ENCODE results near the gene BLOC1S1.
A peak's percentile ranks its signal among the peaks of the same experiment; 100 is the strongest.

Gene BLOC1S1

GRCh38 chr12:55720071-55720564 lies 4.3 kb downstream of the BLOC1S1 start, which contains the start of gene RDH5:
Gene RDH5 (plus strand): TSS chr12:55720393. CDS start chr12:55721185, 792 bp downstream.
- H3K27me3 ChIP-seq (ENCODE audit: insufficient read depth, low read length, poor library complexity): no peaks in the 10 kb centered on the region
- peaks cover 51% of the 10 kb centered on the region for H3K36me3 ChIP-seq (ENCODE audit: insufficient read depth, low read length)
- DNase-seq (no peak), ATAC-seq (ENCODE audit: insufficient read depth, low read depth) (no peak)
- no peak within 1 kb of the TSS for H3K9ac ChIP-seq (ENCODE audit: low read depth, low read length)
- H3K4me2 ChIP-seq (ENCODE audit: insufficient read depth, low read length): no peak within 1 kb of the TSS
- H4K20me1 ChIP-seq (ENCODE audit: insufficient read depth, low read length): no peaks in the 10 kb centered on the region; the same call in 1 of the 2 replicates
- H3K79me2 ChIP-seq (ENCODE audit: insufficient read depth, low read length): peaks cover 24% of the 10 kb centered on the region
- no peak within 1 kb of the TSS for H3K4me3 ChIP-seq (ENCODE audit: low read depth in 1 of 2, low read length in 2 of 2)
- no peak within 1 kb of the TSS for H2AFZ ChIP-seq (ENCODE audit: low read depth, low read length)
- no peak within 1 kb of the TSS for H3K27ac ChIP-seq (ENCODE audit: low read length)
- peaks cover 29% of the 10 kb centered on the region for H3K4me1 ChIP-seq (ENCODE audit: insufficient read depth, low read length)
- H3K9me3 ChIP-seq (ENCODE audit: insufficient read depth, low read length, severe bottlenecking): no peaks in the 10 kb centered on the region
- TF ChIP-seq EZH2 (IDR thresholded peaks at IDR 0.05; ENCODE audit: borderline replicate concordance, low read depth, low read length, severe bottlenecking) (no peak), CTCF (IDR thresholded peaks at IDR 0.05; ENCODE audit: borderline replicate concordance, extremely low read depth, low read length, poor library complexity, severe bottlenecking) (no peak)

DNA sequence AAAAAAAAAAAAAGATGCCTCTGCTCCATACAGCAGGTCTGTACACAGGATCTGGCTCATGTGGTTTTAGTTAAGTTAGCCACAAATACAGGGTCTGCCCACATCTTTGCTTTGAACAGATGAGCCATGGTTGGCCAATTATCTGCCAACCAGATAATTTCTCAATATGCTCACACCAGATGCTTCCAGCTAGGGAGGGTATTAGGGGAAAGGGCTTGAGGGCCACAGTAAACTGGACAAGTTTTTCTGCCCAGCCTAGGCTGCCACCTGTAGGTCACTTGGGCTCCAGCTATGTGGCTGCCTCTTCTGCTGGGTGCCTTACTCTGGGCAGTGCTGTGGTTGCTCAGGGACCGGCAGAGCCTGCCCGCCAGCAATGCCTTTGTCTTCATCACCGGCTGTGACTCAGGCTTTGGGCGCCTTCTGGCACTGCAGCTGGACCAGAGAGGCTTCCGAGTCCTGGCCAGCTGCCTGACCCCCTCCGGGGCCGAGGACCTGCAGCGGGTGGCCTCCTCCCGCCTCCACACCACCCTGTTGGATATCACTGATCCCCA lies 5.1 kb downstream of the BLOC1S1 start:
- H3K4me3 ChIP-seq (ENCODE audit: low read depth in 1 of 2, low read length in 2 of 2): no peak overlapping the region
- H4K20me1 ChIP-seq (ENCODE audit: insufficient read depth, low read length): no peaks in the 10 kb centered on the region; the same call in 1 of the 2 replicates
- DNase-seq (no peak), ATAC-seq (ENCODE audit: insufficient read depth, low read depth) (no peak)
- H3K9me3 ChIP-seq (ENCODE audit: insufficient read depth, low read length, severe bottlenecking): no peaks in the 10 kb centered on the region
- H3K27me3 ChIP-seq (ENCODE audit: insufficient read depth, low read length, poor library complexity): no peaks in the 10 kb centered on the region
- H3K9ac ChIP-seq (ENCODE audit: low read depth, low read length): no peak overlapping the region
- peaks cover 59% of the 10 kb centered on the region for H3K36me3 ChIP-seq (ENCODE audit: insufficient read depth, low read length)
- H2AFZ ChIP-seq (ENCODE audit: low read depth, low read length): no peak overlapping the region
- peaks cover 24% of the 10 kb centered on the region for H3K79me2 ChIP-seq (ENCODE audit: insufficient read depth, low read length)
- H3K27ac ChIP-seq (ENCODE audit: low read length): no peak overlapping the region
- no peak overlapping the region for H3K4me2 ChIP-seq (ENCODE audit: insufficient read depth, low read length)
- no peak for TF ChIP-seq EZH2 (IDR thresholded peaks at IDR 0.05; ENCODE audit: borderline replicate concordance, low read depth, low read length, severe bottlenecking)
- TF ChIP-seq CTCF (IDR thresholded peaks at IDR 0.05; ENCODE audit: borderline replicate concordance, extremely low read depth, low read length, poor library complexity, severe bottlenecking): peak; percentile 11
- peaks cover 22% of the 10 kb centered on the region for H3K4me1 ChIP-seq (ENCODE audit: insufficient read depth, low read length)

- peaks cover 20% of the 10 kb centered on the region for H3K79me2 ChIP-seq (ENCODE audit: insufficient read depth, low read length)
- TF ChIP-seq CTCF (IDR thresholded peaks at IDR 0.05; ENCODE audit: borderline replicate concordance, extremely low read depth, low read length, poor library complexity, severe bottlenecking) (no peak), EZH2 (IDR thresholded peaks at IDR 0.05; ENCODE audit: borderline replicate concordance, low read depth, low read length, severe bottlenecking) (no peak)
- no peaks in the 10 kb centered on the region for H3K27me3 ChIP-seq (ENCODE audit: insufficient read depth, low read length, poor library complexity)
- DNase-seq: no peak
- no peak overlapping the region for H3K4me3 ChIP-seq (ENCODE audit: low read depth in 1 of 2, low read length in 2 of 2)
- H2AFZ ChIP-seq (ENCODE audit: low read depth, low read length): no peak overlapping the region
- no peaks in the 10 kb centered on the region for H3K9me3 ChIP-seq (ENCODE audit: insufficient read depth, low read length, severe bottlenecking)
- peaks cover 20% of the 10 kb centered on the region for H3K4me1 ChIP-seq (ENCODE audit: insufficient read depth, low read length)
- no peak overlapping the region for H3K4me2 ChIP-seq (ENCODE audit: insufficient read depth, low read length)
- ATAC-seq (ENCODE audit: insufficient read depth, low read depth): no peak
- H3K36me3 ChIP-seq (ENCODE audit: insufficient read depth, low read length): peaks cover 65% of the 10 kb centered on the region
- H3K27ac ChIP-seq (ENCODE audit: low read length): no peak overlapping the region
- no peak overlapping the region for H3K9ac ChIP-seq (ENCODE audit: low read depth, low read length)
- no peaks in the 10 kb centered on the region; the same call in 1 of the 2 replicates for H4K20me1 ChIP-seq (ENCODE audit: insufficient read depth, low read length)
Observed at GRCh38 chr12:55721601-55722213, 5.9 kb downstream of the BLOC1S1 start.

Data from DND-41 (cell line).